HepG2 (cell line): ENCODE data around the gene EED. TPM values are rescaled to one million over a fixed set of nuclear protein-coding genes. Genes with fewer than 3 reads are reported as not detected.

Experiments used
- ATAC-seq: fragments of 200-7000 bp; cut with Tn5 transposase; 3 replicates; pipeline ENCODE4 v1.9.1; 2020; ENCODE audit warnings: mild to moderate bottlenecking, moderate library complexity
- BruUV-seq: library from RNA; stranded (reverse); fragments of 400-500 nt; replicated peaks from 2 replicates; lab custom pipeline; 2021; lab: Mats Ljungman, UMichigan
- CTCF ChIA-PET: fragments of 300-600 bp; formaldehyde crosslinking; extraction: SDS; loops from one replicate; lab custom pipeline; 2021; ENCODE audit warnings: low total read pairs, inconsistent platforms, low intra/inter-chr PET ratio; lab: Yijun Ruan, JAX
- POLR2A ChIA-PET: fragments of 350-600 bp; sonication (Branson Sonifier 250); formaldehyde crosslinking; loops from one replicate; lab custom pipeline; 2020; ENCODE audit warnings: antibody characterized with exemption, inconsistent platforms; lab: Yijun Ruan, JAX
- DNase-seq: peaks from one replicate; pipeline ENCODE4 v3.0.0-alpha.2; 2015; ENCODE audit warnings: low spot score
- FAIRE-seq: peaks from 3 replicates; lab custom pipeline; 2011; peaks lifted over from hg19 to GRCh38; lab: Jason Lieb, UNC
- H2AFZ ChIP-seq: one replicate; pipeline ENCODE4 v1.6.1; 2011; ENCODE audit warnings: low read length, inconsistent platforms
- H3K27ac ChIP-seq: fragments of 300-600 bp; 3 replicates; pipeline ENCODE4 v1.8.0; 2011; ENCODE audit warnings: mixed run types, mild to moderate bottlenecking, mixed read lengths, low read length, inconsistent platforms; ENCODE audit not compliant: insufficient read depth; ENCODE audit errors: extremely low read length
- H3K27me3 ChIP-seq, 2 experiments: fragments of 200-600 bp in 1 of 2; 2 replicates in 1 of 2; 3 replicates in 1 of 2; pipeline versions ENCODE4 v1.6.0 to v1.8.0; 2011; ENCODE audit warnings: low read length in 2 of 2, mild to moderate bottlenecking in 2 of 2, moderate library complexity in 2 of 2, inconsistent platforms in 1 of 2; ENCODE audit not compliant: insufficient read depth in 2 of 2, control insufficient read depth in 1 of 2
- H3K36me3 ChIP-seq, 2 experiments: fragments of 200-600 bp in 1 of 2; replicated peaks in 1 of 2; 2 replicates in 1 of 2; 3 replicates in 1 of 2; pipeline versions ENCODE4 v1.5.1 to v1.8.0; 2011; ENCODE audit warnings: low read length in 2 of 2, inconsistent platforms in 1 of 2; ENCODE audit not compliant: insufficient read depth in 2 of 2, control insufficient read depth in 1 of 2
- H3K4me1 ChIP-seq: 2 replicates; pipeline ENCODE4 v1.5.1; 2012; ENCODE audit warnings: low read length, inconsistent platforms; ENCODE audit not compliant: insufficient read depth
- H3K4me2 ChIP-seq: 2 replicates; pipeline ENCODE4 v1.6.0; 2011; ENCODE audit warnings: low read depth, low read length, inconsistent platforms
- H3K4me3 ChIP-seq, 3 experiments: fragments of 200-600 bp in 1 of 3; sonication (generic), shearing (Covaris generic) in 1 of 3; replicated peaks in 1 of 3; 2 replicates each; pipeline ENCODE4 v1.5.1; 2011 to 2016; ENCODE audit warnings: low read length in 3 of 3, inconsistent platforms in 2 of 3, low read depth in 2 of 3, mild to moderate bottlenecking in 2 of 3, control low read depth in 1 of 3, mixed read lengths in 1 of 3; ENCODE audit not compliant: insufficient read depth in 1 of 3
- H3K79me2 ChIP-seq: one replicate; pipeline ENCODE4 v1.6.1; 2011; ENCODE audit warnings: low read length, inconsistent platforms; ENCODE audit not compliant: insufficient read depth
- H3K9ac ChIP-seq: 2 replicates; pipeline ENCODE4 v1.6.0; 2011; ENCODE audit warnings: mild to moderate bottlenecking, low read depth, low read length, inconsistent platforms; ENCODE audit not compliant: insufficient read depth
- H3K9me3 ChIP-seq: 2 replicates; pipeline ENCODE4 v1.5.1; 2012; ENCODE audit warnings: mild to moderate bottlenecking, low read length
- H4K20me1 ChIP-seq: 2 replicates; pipeline ENCODE4 v1.6.0; 2011; ENCODE audit warnings: inconsistent platforms, mild to moderate bottlenecking, low read length, moderate library complexity; ENCODE audit not compliant: insufficient read depth
- DMAP1 ChIP-seq: IDR thresholded peaks from 2 replicates; pipeline ENCODE4 v1.6.1; 2016
- FOXJ3 ChIP-seq: sonication (generic); formaldehyde crosslinking; IDR thresholded peaks from 2 replicates; pipeline ENCODE4 v1.4.0; 2020; ENCODE audit warnings: missing genetic modification reagents, mild to moderate bottlenecking, borderline replicate concordance
- TMF1 ChIP-seq: sonication (generic); formaldehyde crosslinking; IDR thresholded peaks from 2 replicates; pipeline ENCODE4 v1.8.1; 2022; ENCODE audit warnings: low read depth, missing genetic modification reagents
- ZNF20 ChIP-seq: sonication (generic); formaldehyde crosslinking; IDR thresholded peaks from 2 replicates; pipeline ENCODE4 v1.4.0; 2020; ENCODE audit warnings: mild to moderate bottlenecking, moderate library complexity, missing genetic modification reagents
- ZNF570 ChIP-seq: sonication (generic); formaldehyde crosslinking; IDR thresholded peaks from 2 replicates; pipeline ENCODE4 v1.4.0; 2020; ENCODE audit warnings: mild to moderate bottlenecking, missing genetic modification reagents, borderline replicate concordance
- WGBS: methylation state at CpG from one replicate; pipeline ENCODE4 v1.1.6; 2017; ENCODE audit warnings: low lambda C conversion rate; 5-methylcytosine and 5-hydroxymethylcytosine counted together
- in situ Hi-C: cut with HindIII; loops from 2 replicates; pipeline ENCODE4 v1.10.0; 2017; ENCODE audit warnings: low pct_unique_long_range_greater_than_20kb; ENCODE audit not compliant: extremely low pct_ligation_motif_present
- intact Hi-C: fragments of 100-400 bp; cut with micrococcal nuclease; formaldehyde crosslinking; loops from one replicate; pipeline ENCODE4 v1.10.0; 2022; ENCODE audit not compliant: unreplicated experiment
- polyA plus RNA-seq, 8 experiments: library from polyadenylated mRNA; depleted of rRNA in 3 of 8; stranded (reverse) in 7 of 8; unstranded in 1 of 8; fragments of >200 nt; fragmentation: Illumina TruSeq in 4 of 8; extraction: Trizol in 4 of 8; gene quantifications; 2 replicates each; pipeline versions ENCODE4 v1.2.1 to v1.2.3, GENCODE V29; 2011 to 2016; ENCODE audit warnings: low read depth in 4 of 8, missing spikeins in 1 of 8, mixed read lengths in 1 of 8; ENCODE audit not compliant: insufficient read depth in 1 of 8
- total RNA-seq, 5 experiments: library from RNA; depleted of rRNA; stranded (reverse); fragments of >200 nt; fragmentation: Illumina TruSeq; extraction: Trizol; gene quantifications; 2 replicates each; pipeline ENCODE4 v1.2.3, GENCODE V29; 2016; ENCODE audit warnings: low read depth in 1 of 5
- TF ChIP-seq, protein P1 (sequence below): sonication (generic); formaldehyde crosslinking; IDR thresholded peaks from 2 replicates; pipeline ENCODE4 v1.4.0; 2020; ENCODE audit warnings: mild to moderate bottlenecking, missing genetic modification reagents, borderline replicate concordance
- TF ChIP-seq, protein P2 (sequence below): IDR thresholded peaks from 2 replicates; pipeline ENCODE4 v1.6.1; 2016; ENCODE audit warnings: mild to moderate bottlenecking, missing biosample characterization, missing genetic modification reagents
- TF ChIP-seq, protein P3 (sequence below): IDR thresholded peaks from 2 replicates; pipeline ENCODE4 v1.6.1; 2016
- TF ChIP-seq, protein P4 (sequence below): sonication (generic); formaldehyde crosslinking; conservative IDR thresholded peaks from 2 replicates; pipeline ENCODE4 v1.4.0; 2020; ENCODE audit warnings: missing genetic modification reagents

Gene EED
- total and polyA plus RNA-seq, 2 of the 13 experiments (the other 11 are each of a cell fraction or from before 2014, with no cell fraction given), result 11.0 to 28.4 TPM

DNA sequence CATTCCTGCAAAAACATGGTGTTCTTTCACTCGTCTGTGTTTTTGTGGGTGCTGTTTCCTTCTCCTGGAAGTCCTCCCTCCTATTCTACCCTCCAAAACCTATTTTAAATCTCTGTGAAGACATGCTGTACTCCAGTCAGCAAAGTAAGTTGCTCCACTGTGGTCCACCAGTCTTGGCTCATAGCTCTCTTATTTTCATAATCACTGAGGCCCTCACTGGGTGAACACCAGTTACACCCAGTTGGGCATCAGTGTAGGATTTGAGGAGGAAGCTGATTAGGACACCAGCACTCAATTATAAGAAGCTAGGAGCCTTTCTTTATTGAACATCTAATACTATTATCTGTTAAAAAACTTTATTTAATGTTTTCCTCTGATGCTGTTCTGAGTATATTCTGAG is 23.9 kb upstream of the EED start:
- WGBS, result 39% methylated on average over 1 of the region's 1 CpG
- POLR2A ChIA-PET, result no interaction called here

DNA sequence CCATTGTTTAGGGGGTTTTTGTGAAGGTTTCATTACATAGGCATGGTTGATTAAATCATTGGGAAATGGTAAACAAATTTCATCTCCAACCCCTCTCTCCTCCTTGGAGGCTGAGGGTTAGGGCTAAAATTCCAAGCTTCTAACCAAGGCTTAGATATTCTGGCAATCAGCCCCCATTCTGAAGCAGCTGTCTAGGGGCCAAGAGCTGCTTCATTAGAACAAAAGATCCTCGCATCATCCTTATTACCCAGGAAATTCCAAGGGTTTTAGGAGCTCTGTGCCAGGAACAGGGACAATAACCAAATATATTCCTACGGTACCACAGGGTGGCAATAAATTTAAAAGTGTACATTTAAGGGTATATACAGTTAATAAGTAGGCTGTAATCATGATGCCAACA is 22.5 kb upstream of the EED start:
- ChIA-PET CTCF (no interaction called here), POLR2A (no interaction called here)
- Histone ChIP-seq H3K4me2 (no peak overlapping the region), H2AFZ (no peak overlapping the region), H3K4me3 (no peak overlapping the region), H3K4me1 (peaks cover 16% of the 10 kb centered on the region), H3K27me3 (no peaks in the 10 kb centered on the region; a peak in 2 of 5 replicates), H4K20me1 (no peaks in the 10 kb centered on the region), H3K9ac (no peak overlapping the region), H3K36me3 (no peaks in the 10 kb centered on the region), H3K9me3 (no peaks in the 10 kb centered on the region), H3K27ac (no peak overlapping the region), H3K79me2 (no peaks in the 10 kb centered on the region)
- no TSS peak for BruUV-seq
- DNase-seq, result no peak
- in situ Hi-C loops, result loop anchor here (25.0 kb wide), 2 partner anchors 185 to 285 kb away; no protein-coding TSS in a partner anchor
- 55% methylated on average over 2 of the region's 2 CpGs for WGBS
- no peak for TF ChIP-seq DMAP1
- TF ChIP-seq, protein P1, sequence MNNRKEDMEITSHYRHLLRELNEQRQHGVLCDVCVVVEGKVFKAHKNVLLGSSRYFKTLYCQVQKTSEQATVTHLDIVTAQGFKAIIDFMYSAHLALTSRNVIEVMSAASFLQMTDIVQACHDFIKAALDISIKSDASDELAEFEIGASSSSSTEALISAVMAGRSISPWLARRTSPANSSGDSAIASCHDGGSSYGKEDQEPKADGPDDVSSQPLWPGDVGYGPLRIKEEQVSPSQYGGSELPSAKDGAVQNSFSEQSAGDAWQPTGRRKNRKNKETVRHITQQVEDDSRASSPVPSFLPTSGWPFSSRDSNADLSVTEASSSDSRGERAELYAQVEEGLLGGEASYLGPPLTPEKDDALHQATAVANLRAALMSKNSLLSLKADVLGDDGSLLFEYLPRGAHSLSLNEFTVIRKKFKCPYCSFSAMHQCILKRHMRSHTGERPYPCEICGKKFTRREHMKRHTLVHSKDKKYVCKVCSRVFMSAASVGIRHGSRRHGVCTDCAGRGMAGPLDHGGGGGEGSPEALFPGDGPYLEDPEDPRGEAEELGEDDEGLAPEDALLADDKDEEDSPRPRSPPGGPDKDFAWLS (CRISPR knock-in tag), result no peak
- TF ChIP-seq, all 625 proteins: peak for 0
- FAIRE-seq (no peak), ATAC-seq (no peak)
- intact Hi-C loops, result no loop called here

More for the DNA sequence above, 23.9 kb upstream of the EED start:
- no peak overlapping the region for H3K4me2 ChIP-seq
- no peaks in the 10 kb centered on the region for H3K9me3 ChIP-seq
- FAIRE-seq, result no peak
- CTCF ChIA-PET, result no interaction called here
- no peak overlapping the region for H3K9ac ChIP-seq
- no peak for DNase-seq
- intact Hi-C loops (no loop called here), in situ Hi-C loops (loop anchor here (25.0 kb wide), 2 partner anchors 183 to 283 kb away; no protein-coding TSS in a partner anchor)
- H3K27me3 ChIP-seq, result no peaks in the 10 kb centered on the region; a peak in 2 of 5 replicates
- BruUV-seq, result no TSS peak
- no peaks in the 10 kb centered on the region for H3K36me3 ChIP-seq
- H3K4me3 ChIP-seq, result no peak overlapping the region
- no peak overlapping the region for H2AFZ ChIP-seq
- no peak for ATAC-seq
- peaks cover 13% of the 10 kb centered on the region for H3K4me1 ChIP-seq
- H3K79me2 ChIP-seq, result no peaks in the 10 kb centered on the region
- TF ChIP-seq, protein P2, sequence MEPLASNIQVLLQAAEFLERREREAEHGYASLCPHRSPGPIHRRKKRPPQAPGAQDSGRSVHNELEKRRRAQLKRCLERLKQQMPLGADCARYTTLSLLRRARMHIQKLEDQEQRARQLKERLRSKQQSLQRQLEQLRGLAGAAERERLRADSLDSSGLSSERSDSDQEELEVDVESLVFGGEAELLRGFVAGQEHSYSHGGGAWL, result no peak
- TF ChIP-seq ZNF570 (CRISPR knock-in tag), result no peak
- TF ChIP-seq TMF1, result no peak
- no peak for TF ChIP-seq ZNF20 (CRISPR knock-in tag)
- TF ChIP-seq FOXJ3 (CRISPR knock-in tag), result no peak
- TF ChIP-seq, protein P3, sequence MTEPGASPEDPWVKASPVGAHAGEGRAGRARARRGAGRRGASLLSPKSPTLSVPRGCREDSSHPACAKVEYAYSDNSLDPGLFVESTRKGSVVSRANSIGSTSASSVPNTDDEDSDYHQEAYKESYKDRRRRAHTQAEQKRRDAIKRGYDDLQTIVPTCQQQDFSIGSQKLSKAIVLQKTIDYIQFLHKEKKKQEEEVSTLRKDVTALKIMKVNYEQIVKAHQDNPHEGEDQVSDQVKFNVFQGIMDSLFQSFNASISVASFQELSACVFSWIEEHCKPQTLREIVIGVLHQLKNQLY (CRISPR knock-in tag), result no peak
- TF ChIP-seq, protein P4, sequence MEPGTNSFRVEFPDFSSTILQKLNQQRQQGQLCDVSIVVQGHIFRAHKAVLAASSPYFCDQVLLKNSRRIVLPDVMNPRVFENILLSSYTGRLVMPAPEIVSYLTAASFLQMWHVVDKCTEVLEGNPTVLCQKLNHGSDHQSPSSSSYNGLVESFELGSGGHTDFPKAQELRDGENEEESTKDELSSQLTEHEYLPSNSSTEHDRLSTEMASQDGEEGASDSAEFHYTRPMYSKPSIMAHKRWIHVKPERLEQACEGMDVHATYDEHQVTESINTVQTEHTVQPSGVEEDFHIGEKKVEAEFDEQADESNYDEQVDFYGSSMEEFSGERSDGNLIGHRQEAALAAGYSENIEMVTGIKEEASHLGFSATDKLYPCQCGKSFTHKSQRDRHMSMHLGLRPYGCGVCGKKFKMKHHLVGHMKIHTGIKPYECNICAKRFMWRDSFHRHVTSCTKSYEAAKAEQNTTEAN (CRISPR knock-in tag), result no peak
- TF ChIP-seq, all 625 proteins: peak for 0
- H4K20me1 ChIP-seq, result no peaks in the 10 kb centered on the region
- no peak overlapping the region for H3K27ac ChIP-seq
